GM19023 (cell line): ENCODE measurements around the gene IDH3G.

ENCODE experiments used
- ATAC-seq: cut with Tn5 transposase; IDR thresholded peaks from one replicate; pipeline ENCODE4 v1.9.1; 2021; ENCODE audit warnings: mild to moderate bottlenecking, moderate library complexity; ENCODE audit not compliant: unreplicated experiment

Gene IDH3G

GRCh38 chrX:153736071-153736820 is 57.9 kb downstream of the IDH3G start:
- no peak for ATAC-seq
